Measurements from ENCODE around the gene RTP3.

DNA sequence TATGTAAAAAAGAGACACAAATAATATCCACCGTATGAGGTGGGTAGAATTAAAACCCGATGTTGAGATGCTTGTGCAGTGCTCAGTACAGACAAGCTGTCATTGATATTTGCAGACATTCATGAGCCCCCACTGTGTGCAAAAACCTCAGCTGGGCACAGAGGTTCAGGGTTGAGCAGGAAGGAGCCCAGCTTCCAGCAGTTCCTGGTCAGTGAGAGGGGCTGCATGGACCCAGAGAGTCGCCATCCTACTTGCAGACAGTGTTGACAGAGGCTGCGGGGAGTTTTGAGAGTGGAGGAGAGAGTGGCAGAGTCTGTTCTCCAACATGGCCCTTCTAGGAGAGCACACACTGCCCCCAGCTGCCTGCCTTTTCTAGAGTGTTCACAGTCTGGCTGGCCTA is 26.9 kb upstream of the RTP3 start:
- TF ChIP-seq, protein P1, sequence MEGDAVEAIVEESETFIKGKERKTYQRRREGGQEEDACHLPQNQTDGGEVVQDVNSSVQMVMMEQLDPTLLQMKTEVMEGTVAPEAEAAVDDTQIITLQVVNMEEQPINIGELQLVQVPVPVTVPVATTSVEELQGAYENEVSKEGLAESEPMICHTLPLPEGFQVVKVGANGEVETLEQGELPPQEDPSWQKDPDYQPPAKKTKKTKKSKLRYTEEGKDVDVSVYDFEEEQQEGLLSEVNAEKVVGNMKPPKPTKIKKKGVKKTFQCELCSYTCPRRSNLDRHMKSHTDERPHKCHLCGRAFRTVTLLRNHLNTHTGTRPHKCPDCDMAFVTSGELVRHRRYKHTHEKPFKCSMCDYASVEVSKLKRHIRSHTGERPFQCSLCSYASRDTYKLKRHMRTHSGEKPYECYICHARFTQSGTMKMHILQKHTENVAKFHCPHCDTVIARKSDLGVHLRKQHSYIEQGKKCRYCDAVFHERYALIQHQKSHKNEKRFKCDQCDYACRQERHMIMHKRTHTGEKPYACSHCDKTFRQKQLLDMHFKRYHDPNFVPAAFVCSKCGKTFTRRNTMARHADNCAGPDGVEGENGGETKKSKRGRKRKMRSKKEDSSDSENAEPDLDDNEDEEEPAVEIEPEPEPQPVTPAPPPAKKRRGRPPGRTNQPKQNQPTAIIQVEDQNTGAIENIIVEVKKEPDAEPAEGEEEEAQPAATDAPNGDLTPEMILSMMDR (IDR thresholded peaks at IDR 0.05; ENCODE audit: borderline replicate concordance, extremely low read depth, low read length, poor library complexity, severe bottlenecking) = no peak
- no peak for TF ChIP-seq EZH2 (IDR thresholded peaks at IDR 0.05; ENCODE audit: borderline replicate concordance, low read depth, low read length, severe bottlenecking)

All from DND-41 (cell line).